ENCODE results near the gene CPSF7.
A peak's percentile ranks its signal among the peaks of the same experiment; 100 is the strongest.
"Not testable (repeated sequence)": the region's sequence is repeated elsewhere in the genome, so short reads cannot be mapped to it uniquely, and the experiment has no call there.

The CPSF7 gene, protein sequence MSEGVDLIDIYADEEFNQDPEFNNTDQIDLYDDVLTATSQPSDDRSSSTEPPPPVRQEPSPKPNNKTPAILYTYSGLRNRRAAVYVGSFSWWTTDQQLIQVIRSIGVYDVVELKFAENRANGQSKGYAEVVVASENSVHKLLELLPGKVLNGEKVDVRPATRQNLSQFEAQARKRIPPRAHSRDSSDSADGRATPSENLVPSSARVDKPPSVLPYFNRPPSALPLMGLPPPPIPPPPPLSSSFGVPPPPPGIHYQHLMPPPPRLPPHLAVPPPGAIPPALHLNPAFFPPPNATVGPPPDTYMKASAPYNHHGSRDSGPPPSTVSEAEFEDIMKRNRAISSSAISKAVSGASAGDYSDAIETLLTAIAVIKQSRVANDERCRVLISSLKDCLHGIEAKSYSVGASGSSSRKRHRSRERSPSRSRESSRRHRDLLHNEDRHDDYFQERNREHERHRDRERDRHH

DNA sequence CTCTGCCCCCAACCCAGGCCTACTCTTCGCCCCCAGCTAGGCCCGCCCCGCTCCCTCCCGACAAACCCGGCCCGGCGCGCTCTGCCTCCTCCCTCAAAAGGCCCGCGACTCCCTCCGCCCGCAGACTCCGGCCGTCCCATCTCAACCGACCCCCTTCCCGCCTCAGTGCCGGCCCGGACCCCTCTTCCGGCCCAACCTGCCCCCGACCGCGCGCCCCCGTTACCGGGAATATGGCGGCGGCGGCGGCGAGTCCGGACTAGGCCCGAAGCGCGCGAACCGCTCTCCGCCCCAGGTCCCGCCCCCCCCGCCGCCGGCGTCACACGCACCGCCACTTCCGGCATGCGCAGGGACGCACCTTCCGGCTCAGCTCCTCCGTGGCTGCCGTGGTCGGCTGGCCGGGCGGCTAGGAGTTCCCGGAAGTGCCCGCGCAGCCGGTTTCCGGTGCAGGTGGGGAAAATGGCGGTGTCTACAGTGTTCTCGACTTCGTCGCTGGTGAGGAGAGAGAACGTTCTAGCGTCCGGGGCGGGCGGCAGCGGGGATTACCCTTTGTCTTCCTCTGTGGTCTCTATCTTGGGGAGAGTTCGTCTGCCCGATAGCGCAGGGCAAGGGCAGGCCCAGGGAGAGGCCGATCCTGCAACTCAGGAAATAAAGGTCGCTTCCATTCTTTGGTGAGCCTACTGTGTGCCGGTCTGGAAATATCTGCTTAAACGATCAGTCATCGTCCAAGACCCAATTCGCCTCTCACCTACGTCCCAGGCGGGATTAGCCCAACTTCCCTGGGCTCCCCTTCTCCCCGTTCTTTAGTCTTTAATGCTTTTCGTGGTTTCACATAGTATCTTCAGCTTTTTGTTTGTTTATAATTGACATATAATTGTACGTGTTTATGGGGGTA is at the start of gene CPSF7, which contains the start of gene SDHAF2:
CPSF7 (minus strand) TSS at position 285 of the 892 bp plus-strand sequence. CDS start 740 bp downstream, outside the sequence.
SDHAF2 (plus strand) TSS at position 434 of the 892 bp plus-strand sequence; CDS start at position 457, 23 bp downstream.
- peak; percentile 93 to 98 for DNase-seq (ENCODE audit: low read depth in 2 of 2)

DNA sequence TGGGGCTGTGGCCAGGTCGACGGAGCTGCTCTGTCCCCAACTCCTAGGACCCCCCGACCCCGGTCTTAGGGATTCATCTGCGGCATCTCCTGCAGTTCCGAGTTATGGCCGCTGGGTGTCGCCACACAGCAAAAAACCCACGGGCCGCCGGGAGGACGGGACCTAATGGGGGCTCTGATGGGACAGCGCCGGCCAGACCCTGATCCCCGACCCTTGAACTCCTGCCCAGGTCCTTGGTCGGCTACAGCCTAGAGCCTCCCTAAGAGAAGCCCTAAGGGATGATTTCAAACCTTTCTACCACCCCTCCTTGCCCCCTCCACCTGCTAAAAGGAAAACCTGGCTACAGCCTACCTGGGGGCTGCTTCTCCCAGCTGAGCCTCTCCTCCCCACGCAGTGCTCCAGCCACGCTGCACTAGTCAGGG is 48.0 kb upstream of the CPSF7 start:
- DNase-seq (ENCODE audit: low read depth in 2 of 2) = peak; percentile 45 to 54

DNA sequence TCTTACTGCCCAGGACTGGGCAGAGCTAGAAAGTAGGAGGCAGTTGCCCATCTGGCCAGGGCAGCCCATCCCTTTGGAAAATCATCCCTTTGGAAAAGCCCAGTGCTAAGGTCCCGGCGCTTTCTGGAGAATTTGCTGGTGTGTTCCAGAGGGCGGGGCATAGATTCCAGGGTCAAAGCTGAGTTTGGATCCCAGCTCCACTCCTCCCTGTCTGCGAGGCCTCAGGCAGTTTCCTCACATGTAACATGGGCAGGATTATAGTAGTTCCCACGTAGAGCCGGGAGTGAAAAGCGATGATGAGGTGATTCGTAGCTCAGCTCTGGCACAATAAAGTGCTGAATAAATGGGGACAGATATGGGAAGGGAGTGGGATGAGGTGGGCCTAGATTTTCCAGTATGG is 47.4 kb upstream of the CPSF7 start:
- no peak for DNase-seq (ENCODE audit: low read depth in 2 of 2)

DNA sequence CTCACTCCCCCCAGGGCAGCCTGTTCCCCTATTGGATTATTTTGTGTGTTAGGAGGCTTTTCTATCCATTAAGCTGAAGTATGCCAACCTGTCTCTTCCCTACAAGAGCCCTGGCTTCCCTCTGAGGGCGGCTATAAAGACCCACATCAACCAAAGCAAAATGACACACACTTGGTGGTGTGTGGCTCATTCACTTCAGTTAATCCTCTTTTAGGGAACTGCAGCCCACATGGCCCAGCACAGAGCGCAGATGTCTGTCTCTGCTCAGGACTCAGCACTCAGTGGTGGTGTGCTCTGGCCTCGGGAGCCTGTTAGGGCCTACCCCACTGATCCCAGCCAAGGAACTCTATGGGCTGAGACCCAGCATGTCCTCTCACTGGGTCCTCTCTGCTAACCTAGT is 46.6 kb upstream of the CPSF7 start:
- no peak for DNase-seq (ENCODE audit: low read depth in 2 of 2)

DNA sequence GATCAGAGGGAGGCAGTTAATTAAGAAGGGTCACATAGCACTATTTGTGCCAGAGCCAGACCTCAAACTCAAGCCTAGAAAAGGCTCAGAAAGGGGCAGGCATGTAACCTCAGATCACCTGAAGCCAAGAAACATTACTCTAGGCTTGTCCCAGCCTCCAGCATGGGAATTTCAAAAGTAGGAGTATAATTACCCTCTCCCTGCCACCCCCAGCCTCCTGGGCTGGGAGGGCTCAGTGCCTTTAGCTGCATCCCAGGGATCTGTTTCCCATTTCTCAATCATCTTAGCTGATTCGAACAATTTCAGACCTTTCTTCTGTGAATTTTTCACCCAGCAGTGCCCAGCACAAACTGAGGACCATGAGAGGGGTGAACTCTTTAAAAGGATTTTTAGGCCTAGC is 45.7 kb upstream of the CPSF7 start:
- DNase-seq (ENCODE audit: low read depth in 2 of 2) = no peak

DNA sequence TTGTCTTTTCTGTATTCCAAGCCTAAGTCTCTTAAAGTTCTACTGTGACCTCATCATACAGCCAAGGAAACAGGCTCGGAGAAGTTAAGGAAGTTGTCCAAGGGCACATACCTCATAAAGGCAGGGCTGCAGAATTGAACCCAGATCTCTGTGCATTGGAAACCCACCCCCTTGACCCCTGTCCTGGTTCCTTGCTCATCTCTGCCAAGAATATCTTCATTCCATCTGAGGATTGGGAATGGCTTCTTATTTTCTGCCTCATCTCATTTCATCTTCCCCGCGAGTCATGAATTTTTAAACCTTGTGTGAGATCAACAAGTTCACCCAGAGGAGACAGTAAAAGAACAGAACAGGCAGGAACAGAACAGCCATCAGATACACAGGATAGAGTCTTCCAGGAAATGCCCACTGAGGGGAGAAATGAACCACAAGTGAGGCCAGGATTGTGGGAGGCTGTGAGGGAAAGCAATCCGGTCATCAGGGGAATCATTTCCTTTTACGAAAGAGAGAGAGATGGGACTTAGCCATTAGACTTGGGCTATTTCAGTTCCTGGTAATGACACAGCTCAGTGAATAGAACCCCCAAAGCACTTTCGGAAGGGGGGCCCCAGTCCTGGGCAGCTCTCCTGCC is 44.4 kb upstream of the CPSF7 start:
- no peak for DNase-seq (ENCODE audit: low read depth in 2 of 2)

DNA sequence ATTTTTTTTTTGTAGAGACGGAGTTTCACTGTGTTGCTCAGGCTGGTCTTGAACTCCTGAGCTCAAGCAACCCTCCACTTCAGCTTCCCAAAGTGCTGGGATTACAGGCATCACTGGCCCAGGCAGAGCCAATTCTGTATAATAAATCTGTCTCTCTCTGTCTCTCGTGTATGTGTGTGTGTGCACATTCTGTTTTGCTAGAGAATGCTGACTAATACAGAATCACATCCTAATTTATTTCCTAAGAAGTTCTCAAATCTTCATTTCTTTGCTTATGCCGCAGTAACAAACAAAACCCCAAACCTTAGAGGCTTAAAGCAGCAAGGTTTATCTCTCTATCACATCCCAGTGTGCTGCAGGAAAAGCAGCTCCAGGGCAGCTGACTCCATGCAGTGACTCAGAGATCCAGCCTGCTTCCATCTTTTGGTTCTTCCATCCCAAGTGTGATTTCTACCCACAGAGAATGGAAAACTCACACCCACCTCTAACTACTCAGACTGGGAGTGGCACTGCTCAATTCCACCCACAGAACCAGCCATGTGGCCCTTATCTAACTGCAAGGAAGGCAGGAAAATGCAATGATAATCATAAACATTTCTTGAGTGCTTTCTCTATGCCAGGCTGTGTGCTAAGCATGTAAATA is 43.7 kb upstream of the CPSF7 start:
- DNase-seq (ENCODE audit: low read depth in 2 of 2) = no peak

DNA sequence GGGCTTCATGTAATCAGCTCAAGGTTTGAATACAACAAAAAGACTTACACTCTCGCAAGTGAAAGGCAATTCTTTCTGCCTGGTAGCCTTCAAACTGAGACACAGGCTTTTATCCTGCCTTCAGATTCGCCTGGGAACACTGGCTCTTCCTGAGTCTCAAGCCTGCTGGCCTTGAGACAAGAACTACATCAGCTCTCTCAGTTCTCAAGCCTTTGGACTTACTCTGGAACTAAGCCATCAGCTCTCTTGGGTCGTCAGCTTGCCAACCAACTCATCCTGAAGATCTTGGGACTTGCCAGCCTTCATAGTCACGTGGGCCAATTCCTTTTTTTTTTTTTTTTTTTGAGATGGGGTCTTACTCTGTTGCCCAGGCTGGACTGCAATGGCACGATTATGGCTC is 43.1 kb upstream of the CPSF7 start:
- no peak for DNase-seq (ENCODE audit: low read depth in 2 of 2)

DNA sequence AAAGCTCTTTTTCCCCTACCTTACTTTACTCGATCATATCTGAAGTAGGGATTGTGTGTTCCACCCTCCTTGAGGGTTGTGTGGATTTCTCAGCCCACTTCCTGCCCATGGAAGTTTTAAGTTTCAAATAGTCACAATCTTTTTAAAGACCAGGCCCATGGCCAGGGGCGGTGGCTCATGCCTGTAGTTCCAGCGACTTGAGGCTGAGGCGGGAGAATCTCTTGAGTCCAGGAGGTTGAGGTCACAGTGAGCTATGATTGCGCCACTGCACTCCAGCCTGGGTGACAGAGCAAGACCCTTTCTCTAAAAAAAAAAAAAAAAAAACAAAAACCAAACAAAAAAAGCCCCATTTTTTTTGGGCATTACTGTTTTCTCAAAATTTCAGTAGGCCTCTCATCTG is 42.5 kb upstream of the CPSF7 start:
- no peak for DNase-seq (ENCODE audit: low read depth in 2 of 2)

DNA sequence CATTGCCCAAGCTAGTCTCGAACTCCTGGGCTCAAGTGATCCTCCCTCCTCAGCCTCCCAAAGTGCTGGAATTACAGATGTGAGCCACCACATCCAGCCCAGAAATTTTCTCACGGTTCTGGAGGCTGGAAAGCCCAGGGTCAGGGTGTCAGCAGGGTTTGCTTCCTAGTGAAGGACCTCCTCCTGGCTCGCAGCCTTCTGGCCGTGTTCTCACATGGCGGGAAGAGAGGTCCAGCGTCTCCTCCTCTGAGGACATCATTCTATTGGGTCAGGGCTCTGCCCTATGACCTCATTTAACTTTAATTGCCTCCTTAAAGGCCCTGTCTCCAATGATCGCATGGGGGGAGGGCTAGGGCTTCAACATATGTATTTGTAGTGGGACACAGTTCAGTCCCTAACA is 38.2 kb upstream of the CPSF7 start:
- DNase-seq (ENCODE audit: low read depth in 2 of 2) = no peak

DNA sequence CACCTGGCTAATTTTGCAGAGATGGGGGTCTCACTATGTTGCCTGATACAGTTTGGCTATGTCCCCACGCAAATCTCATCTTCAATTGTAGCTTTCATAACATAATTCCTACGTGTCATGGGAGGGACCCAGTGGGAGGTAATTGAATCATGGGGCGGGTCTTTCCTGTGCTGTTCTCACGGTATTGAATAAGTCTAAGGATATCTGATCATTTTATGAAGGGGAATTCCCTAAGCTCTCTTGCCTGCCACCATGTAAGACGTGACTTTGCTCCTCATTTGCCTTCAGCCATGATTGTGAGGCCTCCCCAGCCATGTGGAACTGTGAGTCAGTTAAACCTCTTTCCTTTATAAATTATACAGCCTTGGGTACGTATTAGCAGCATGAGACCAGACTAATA is 37.8 kb upstream of the CPSF7 start:
- not testable (repeated sequence) for DNase-seq (ENCODE audit: low read depth in 2 of 2)

DNA sequence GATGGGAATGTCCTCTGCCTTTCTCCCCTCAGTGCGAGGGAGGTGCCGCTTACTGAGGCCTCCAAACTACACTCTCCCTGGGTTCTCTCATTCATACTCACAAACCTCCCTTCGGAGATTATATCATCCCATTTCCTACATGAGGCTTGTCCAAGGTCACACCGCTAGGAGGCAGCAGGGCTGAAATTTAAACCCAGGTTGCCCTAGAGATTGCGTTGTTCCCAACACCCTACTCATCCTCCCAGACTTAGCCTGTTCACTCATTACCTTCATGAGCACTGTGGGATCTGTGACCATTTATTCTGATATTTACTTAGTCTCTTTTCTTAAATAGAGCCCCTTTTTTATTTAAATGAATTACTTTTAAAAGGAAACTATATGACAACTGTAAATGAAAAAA is 31.2 kb upstream of the CPSF7 start:
- DNase-seq (ENCODE audit: low read depth in 2 of 2) = no peak

DNA sequence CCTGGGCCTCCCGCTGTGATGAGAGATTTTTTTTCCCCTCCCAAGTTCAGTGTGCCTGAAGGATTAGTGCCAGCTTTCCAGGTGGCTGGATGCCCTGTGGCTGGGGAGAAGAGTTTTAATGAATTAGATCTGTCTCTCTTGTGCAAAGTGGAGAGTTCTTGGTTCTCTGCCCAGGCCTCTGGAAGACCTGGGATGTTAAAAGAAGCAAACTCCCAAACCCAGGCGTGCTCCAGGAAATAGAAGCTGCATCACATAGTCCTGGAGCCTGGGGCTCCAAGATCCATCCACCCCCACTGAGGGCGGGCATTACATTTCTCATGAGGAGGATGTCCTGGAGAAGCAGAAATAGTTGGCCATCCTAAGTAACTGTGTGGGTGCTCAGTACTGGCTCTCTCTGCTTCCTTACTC is 30.7 kb upstream of the CPSF7 start:
- DNase-seq (ENCODE audit: low read depth in 2 of 2) = no peak

DNA sequence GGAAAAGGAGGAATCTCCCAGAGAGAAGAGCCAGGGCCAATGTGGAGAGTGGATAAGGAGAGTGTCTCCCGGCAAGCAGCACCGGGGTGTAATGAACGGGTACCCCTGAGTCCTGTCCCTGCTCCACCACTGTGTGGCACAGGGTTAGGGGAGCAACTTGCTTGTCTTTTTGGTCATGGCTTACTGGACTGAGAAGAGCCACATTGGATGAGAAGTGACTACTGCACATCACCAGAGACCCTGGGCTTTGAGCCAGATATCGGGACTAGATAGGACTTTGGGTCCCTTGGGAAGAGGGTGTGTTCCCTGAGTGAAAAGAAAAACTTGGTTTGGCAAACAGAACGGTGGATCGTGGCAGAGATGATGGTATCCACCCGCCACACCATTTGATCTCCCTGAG is 24.7 kb upstream of the CPSF7 start:
- DNase-seq (ENCODE audit: low read depth in 2 of 2) = no peak

DNA sequence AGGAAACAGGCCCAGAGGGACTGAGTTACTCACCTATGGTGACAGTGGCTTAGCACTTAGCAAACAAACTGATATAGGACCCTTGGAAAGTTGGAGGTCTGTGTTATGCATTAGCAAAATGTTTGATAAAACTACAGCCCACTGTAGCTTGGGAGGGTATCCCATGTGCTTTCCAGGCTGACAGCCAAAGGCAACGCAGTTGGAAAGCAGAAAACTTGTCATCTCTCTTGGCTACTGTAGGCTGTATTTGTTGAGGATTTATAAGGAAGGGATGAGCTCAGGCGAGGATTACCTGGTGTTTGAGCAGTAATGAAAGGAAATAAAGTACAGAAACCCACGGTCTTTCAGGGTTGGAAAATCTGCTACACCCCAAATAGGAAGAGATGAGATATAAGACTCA is 23.9 kb upstream of the CPSF7 start:
- no peak for DNase-seq (ENCODE audit: low read depth in 2 of 2)

DNA sequence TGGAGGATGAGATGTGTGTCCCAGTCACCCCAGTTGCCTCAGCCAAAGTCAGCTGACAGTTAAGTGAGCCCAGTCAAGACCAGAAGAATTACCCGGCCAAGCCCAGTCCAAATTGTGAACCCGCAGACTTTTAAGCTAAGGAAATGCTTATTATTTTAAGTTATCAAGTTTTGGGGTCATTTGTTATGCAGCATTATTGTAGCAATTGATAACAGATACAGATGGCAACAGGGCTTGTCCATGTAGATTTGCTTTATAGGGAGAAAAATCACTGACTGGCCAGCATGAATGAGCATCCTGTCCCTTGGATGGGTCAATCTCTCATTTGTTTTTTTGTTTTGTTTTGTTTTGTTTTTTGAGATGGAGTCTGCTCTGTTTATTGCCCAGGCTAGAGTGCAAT is 23.1 kb upstream of the CPSF7 start:
- DNase-seq (ENCODE audit: low read depth in 2 of 2) = no peak

DNA sequence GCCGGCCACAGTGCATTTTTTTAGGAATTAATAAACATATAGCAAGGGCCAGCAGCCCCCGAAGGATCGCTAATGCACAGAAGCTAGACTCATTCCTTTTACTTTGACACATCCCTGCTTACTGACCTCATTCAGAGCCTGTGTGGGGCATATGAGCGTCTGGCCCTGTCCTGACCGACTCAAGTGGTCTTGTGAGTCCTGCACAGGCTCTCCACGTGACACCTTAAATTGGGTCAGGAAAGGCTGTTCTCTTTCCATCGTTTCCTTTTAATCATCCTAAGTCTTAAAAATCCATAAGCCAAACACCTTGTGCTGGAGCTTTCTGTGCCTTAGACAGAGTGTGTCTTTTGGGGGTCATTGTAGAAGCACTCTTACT is 18.8 kb upstream of the CPSF7 start:
- DNase-seq (ENCODE audit: low read depth in 2 of 2) = no peak

DNA sequence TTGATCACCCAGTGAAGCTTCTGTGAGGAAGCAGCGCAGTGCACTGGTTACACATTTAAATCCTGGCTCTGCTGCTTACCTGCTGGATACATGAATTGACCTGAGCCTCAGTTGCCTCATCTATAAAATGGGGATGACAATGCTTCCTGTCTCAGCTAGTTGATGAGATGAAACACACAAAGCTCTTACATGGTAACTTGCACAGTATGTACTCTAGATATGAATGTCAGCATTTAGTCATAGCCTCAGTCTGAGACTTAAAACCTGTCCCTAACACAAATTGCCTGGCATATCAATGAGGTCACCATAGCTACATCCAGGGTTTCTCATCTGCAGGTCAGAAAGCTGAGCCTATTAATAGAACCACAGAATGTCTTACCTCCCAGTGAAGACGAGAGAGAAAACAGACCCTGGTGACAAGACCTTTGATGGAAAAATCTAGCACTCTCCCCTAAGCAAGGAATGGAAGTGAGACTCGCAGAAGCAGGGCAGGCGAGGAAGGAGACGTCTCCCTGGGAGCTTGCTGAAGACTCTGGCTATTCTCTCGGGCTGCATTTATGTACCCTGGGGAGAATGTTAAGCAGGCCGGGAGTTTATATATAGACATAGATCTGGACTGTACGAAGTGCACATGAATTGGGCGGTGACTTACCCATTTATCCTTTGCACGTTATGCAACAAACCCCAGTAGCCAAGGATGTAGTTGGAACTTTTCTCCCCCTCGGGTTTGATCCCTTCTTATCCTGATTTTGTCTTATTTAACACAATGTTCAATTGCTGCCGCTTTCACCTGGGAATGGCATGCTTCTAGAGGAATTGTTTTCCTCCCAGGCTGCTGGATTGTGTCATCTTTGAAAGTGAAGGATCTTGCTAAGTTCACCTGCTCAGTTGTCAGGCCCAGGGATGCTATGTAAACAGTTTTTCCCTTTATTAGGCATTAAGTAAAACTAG is 18.1 kb upstream of the CPSF7 start:
- DNase-seq (ENCODE audit: low read depth in 2 of 2) = no peak

DNA sequence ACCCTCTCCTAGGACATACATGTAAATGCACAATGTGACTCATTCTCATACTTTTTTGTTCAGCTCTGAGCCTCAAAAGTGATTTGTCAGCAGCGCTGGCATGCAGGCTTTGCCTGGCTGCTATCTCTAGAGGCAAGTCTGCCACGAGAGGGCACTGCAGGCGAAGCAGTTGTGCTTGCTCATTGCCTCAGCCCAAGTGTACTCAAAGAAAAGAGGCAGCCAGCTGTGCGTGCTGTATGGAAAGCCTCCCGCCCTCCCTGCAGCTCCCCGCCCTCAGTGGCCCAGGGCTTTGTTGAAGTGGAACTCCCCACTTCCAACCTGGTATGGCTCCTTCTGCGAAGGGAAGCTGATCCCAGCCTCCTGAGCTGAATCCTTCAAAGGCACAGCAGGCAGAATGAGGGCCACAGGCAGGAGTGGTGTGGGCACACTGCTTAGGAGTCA is 16.5 kb upstream of the CPSF7 start:
- DNase-seq (ENCODE audit: low read depth in 2 of 2) = peak; percentile 57 to 74

DNA sequence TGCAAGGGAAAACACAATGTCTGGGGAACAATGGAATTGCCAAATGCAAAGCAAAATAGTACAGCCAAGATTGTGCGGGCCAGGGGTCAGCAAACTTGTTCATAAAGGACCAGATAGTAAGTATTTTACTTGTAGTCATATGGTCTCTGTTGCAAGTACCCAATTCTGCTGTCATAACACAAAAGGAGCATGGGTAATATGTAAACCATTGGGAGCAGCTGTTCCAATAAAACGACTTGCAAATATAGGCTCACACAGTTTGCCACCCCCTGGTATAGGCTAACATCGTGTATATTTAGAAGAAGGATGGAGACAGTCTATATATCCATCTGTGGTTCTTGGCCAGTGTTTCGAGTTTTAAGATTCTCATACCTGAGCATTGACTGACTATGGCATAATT is 15.7 kb upstream of the CPSF7 start:
- DNase-seq (ENCODE audit: low read depth in 2 of 2) = no peak

DNA sequence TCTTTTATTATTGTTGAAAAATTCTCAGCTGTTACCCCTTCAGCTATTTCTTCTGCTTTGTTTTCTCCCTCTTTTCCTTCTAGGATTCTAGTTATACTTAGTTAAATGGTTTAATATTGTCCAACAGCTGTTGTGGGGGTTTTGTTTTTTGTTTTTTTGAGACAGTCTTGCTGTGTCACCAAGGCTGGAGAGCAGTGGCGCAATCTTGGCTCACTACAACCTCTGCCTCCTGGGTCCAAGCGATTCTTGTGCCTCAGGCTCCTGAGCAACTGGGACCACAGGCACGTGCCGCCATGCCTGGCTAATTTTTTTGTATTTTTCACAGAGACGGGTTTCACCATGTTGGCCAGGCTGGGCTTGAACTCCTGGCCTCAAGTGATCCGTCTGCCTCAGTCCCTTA is 12.8 kb upstream of the CPSF7 start:
- no peak for DNase-seq (ENCODE audit: low read depth in 2 of 2)
